GM23338 (cell line): Measurements from ENCODE around the gene GAS6.

ENCODE experiments used
- CREB1 ChIP-seq: fragments of 250-450 bp; sonication (Bioruptor Pico); IDR thresholded peaks from 2 replicates; pipeline ENCODE4 v1.5.0; 2020; ENCODE audit warnings: low read depth, mild to moderate bottlenecking, moderate library complexity
- EZH2 ChIP-seq: fragments of 200-600 bp; sonication (generic); IDR thresholded peaks from one replicate; pipeline ENCODE4 v1.8.0; 2017; ENCODE audit warnings: antibody characterized with exemption, mild to moderate bottlenecking, low read depth; ENCODE audit not compliant: unreplicated experiment
- EZH2phosphoT487 ChIP-seq: fragments of 200-600 bp; sonication (generic); IDR thresholded peaks from one replicate; pipeline ENCODE4 v1.8.1; 2018; ENCODE audit warnings: antibody characterized with exemption; ENCODE audit not compliant: unreplicated experiment
- JUNB ChIP-seq: IDR thresholded peaks from one replicate; pipeline ENCODE4 v1.6.1; 2016; ENCODE audit warnings: antibody characterized with exemption; ENCODE audit not compliant: unreplicated experiment
- NANOG ChIP-seq: IDR thresholded peaks from 2 replicates; pipeline ENCODE4 v1.6.1; 2016; ENCODE audit warnings: antibody characterized with exemption, borderline replicate concordance
- POLR2AphosphoS5 ChIP-seq: IDR thresholded peaks from 2 replicates; pipeline ENCODE4 v1.6.1; 2016; ENCODE audit warnings: antibody characterized with exemption, low read depth
- STAT1 ChIP-seq: IDR thresholded peaks from one replicate; pipeline ENCODE4 v1.6.1; 2016; ENCODE audit warnings: antibody characterized with exemption; ENCODE audit not compliant: unreplicated experiment
- ZNF331 ChIP-seq: fragments of 250-450 bp; sonication (Bioruptor Pico); IDR thresholded peaks from 2 replicates; pipeline ENCODE4 v1.5.0; 2020; ENCODE audit warnings: low read depth, mild to moderate bottlenecking, moderate library complexity
- TF ChIP-seq, protein P1 (sequence below), 2 experiments: fragments of 200-600 bp in 1 of 2; sonication (generic) in 1 of 2; conservative IDR thresholded peaks; 2 replicates each; pipeline versions ENCODE4 v1.5.1 to v1.6.1; 2016 to 2017; ENCODE audit warnings: antibody characterized with exemption in 2 of 2, low read depth in 2 of 2, mild to moderate bottlenecking in 2 of 2, moderate library complexity in 1 of 2
- TF ChIP-seq, protein P2 (sequence below): IDR thresholded peaks from one replicate; pipeline ENCODE4 v1.6.1; 2018; ENCODE audit warnings: antibody characterized with exemption; ENCODE audit not compliant: unreplicated experiment
- TF ChIP-seq, protein P3 (sequence below): IDR thresholded peaks from 2 replicates; pipeline ENCODE4 v1.6.1; 2016; ENCODE audit warnings: antibody characterized with exemption

GRCh38 chr13:113808058-113808834 lies 55.6 kb downstream of the GAS6 start:
- TF ChIP-seq, protein P1, sequence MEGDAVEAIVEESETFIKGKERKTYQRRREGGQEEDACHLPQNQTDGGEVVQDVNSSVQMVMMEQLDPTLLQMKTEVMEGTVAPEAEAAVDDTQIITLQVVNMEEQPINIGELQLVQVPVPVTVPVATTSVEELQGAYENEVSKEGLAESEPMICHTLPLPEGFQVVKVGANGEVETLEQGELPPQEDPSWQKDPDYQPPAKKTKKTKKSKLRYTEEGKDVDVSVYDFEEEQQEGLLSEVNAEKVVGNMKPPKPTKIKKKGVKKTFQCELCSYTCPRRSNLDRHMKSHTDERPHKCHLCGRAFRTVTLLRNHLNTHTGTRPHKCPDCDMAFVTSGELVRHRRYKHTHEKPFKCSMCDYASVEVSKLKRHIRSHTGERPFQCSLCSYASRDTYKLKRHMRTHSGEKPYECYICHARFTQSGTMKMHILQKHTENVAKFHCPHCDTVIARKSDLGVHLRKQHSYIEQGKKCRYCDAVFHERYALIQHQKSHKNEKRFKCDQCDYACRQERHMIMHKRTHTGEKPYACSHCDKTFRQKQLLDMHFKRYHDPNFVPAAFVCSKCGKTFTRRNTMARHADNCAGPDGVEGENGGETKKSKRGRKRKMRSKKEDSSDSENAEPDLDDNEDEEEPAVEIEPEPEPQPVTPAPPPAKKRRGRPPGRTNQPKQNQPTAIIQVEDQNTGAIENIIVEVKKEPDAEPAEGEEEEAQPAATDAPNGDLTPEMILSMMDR (conservative IDR thresholded peaks at IDR 0.05; ENCODE audit: low read depth in 2 of 2): no peak
- no peak for TF ChIP-seq NANOG
- no peak for TF ChIP-seq EZH2
- TF ChIP-seq POLR2AphosphoS5: no peak
- TF ChIP-seq EZH2phosphoT487: no peak
- TF ChIP-seq, protein P2, sequence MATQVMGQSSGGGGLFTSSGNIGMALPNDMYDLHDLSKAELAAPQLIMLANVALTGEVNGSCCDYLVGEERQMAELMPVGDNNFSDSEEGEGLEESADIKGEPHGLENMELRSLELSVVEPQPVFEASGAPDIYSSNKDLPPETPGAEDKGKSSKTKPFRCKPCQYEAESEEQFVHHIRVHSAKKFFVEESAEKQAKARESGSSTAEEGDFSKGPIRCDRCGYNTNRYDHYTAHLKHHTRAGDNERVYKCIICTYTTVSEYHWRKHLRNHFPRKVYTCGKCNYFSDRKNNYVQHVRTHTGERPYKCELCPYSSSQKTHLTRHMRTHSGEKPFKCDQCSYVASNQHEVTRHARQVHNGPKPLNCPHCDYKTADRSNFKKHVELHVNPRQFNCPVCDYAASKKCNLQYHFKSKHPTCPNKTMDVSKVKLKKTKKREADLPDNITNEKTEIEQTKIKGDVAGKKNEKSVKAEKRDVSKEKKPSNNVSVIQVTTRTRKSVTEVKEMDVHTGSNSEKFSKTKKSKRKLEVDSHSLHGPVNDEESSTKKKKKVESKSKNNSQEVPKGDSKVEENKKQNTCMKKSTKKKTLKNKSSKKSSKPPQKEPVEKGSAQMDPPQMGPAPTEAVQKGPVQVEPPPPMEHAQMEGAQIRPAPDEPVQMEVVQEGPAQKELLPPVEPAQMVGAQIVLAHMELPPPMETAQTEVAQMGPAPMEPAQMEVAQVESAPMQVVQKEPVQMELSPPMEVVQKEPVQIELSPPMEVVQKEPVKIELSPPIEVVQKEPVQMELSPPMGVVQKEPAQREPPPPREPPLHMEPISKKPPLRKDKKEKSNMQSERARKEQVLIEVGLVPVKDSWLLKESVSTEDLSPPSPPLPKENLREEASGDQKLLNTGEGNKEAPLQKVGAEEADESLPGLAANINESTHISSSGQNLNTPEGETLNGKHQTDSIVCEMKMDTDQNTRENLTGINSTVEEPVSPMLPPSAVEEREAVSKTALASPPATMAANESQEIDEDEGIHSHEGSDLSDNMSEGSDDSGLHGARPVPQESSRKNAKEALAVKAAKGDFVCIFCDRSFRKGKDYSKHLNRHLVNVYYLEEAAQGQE: no peak
- TF ChIP-seq STAT1: no peak
- no peak for TF ChIP-seq ZNF331 (CRISPR knock-in tag)
- TF ChIP-seq, protein P3, sequence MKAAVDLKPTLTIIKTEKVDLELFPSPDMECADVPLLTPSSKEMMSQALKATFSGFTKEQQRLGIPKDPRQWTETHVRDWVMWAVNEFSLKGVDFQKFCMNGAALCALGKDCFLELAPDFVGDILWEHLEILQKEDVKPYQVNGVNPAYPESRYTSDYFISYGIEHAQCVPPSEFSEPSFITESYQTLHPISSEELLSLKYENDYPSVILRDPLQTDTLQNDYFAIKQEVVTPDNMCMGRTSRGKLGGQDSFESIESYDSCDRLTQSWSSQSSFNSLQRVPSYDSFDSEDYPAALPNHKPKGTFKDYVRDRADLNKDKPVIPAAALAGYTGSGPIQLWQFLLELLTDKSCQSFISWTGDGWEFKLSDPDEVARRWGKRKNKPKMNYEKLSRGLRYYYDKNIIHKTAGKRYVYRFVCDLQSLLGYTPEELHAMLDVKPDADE: no peak
- no peak for TF ChIP-seq CREB1 (CRISPR knock-in tag)
- no peak for TF ChIP-seq JUNB
